ENCODE measurements around the gene JARID2. TPM values are rescaled to one million over a fixed set of nuclear protein-coding genes. Genes with fewer than 3 reads are reported as not detected.

The JARID2 gene
- total RNA-seq, 1 donor from 2014 or later = 38.9 TPM

DNA sequence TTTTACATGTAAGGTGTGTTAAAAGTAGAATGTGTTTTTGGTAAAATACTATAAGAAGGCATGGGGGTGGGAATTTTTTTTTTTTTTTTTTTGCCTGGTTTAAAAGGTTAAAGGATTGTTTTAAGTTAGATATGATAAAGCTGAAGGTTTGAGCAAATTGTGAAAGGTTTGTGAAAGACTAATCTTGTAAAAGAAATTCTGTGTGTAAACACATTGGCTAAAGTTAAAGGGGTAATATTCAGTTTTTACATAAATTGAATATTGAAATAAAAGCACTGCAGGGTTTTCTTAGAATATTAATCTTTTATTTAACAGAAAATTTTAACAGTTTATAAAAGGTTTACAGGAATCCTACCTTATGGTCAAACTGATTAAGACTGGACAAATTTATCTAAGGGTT lies 311.3 kb downstream of the JARID2 start:
- H3F3A ChIP-seq (ENCODE audit: low read depth) = no peaks in the 10 kb centered on the region
- no peak overlapping the region for H2AFZ ChIP-seq (replicated peaks)
- no peaks in the 10 kb centered on the region for H3K9me3 ChIP-seq (ENCODE audit: low read depth)
- Mint-ChIP-seq H3K9me3 (no peaks in the 10 kb centered on the region), H3K36me3 (no peaks in the 10 kb centered on the region), H3K27me3 (ENCODE audit: insufficient read depth, low read depth) (no peaks in the 10 kb centered on the region), H3K4me3 (no peak overlapping the region), H3K27ac (no peak overlapping the region), H3K4me1 (peaks cover 17% of the 10 kb centered on the region)
- TF ChIP-seq CTCF (IDR thresholded peaks at IDR 0.05) (no peak), EZH2 (IDR thresholded peaks at IDR 0.05) (no peak), EZH2phosphoT487 (IDR thresholded peaks at IDR 0.05) (no peak)
- no peak for DNase-seq (ENCODE audit: low spot score)
- H3K9ac ChIP-seq = no peak overlapping the region
- no peak overlapping the region for H3K27ac ChIP-seq
- peaks cover under 1% of the 10 kb centered on the region for H3K4me1 ChIP-seq
- H3K79me2 ChIP-seq (ENCODE audit: low read depth) = no peaks in the 10 kb centered on the region
- H3K4me3 ChIP-seq = no peak overlapping the region
- H3K36me3 ChIP-seq = no peaks in the 10 kb centered on the region
- peaks cover 3% of the 10 kb centered on the region for H4K20me1 ChIP-seq (ENCODE audit: low read depth)
- no peak overlapping the region for H3K4me2 ChIP-seq
- H3K27me3 ChIP-seq = no peaks in the 10 kb centered on the region

DNA sequence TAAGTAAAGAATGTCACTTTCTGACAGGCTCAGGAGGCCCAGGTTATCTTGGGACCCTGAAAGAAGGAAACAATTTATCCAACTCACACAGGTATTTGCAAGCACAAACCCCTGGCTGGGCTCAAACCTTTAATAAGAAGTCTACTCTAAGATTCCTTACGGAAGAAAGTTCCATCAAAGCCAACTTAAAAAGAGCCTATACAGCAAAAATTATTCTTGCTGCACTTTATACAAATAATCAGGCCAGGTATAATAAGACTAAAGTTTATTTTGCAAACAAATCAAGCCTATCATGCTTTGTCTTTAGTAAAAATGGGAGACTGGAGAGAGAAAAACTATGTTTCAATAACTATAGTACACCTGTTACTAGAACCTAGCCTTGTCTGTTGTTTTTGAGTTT lies 314.8 kb downstream of the JARID2 start:
- Histone ChIP-seq H3K79me2 (ENCODE audit: low read depth) (no peaks in the 10 kb centered on the region), H4K20me1 (ENCODE audit: low read depth) (peaks cover 3% of the 10 kb centered on the region), H3K9me3 (ENCODE audit: low read depth) (no peaks in the 10 kb centered on the region), H3K4me2 (no peak overlapping the region), H2AFZ (replicated peaks) (no peak overlapping the region), H3K4me1 (no peaks in the 10 kb centered on the region), H3F3A (ENCODE audit: low read depth) (no peaks in the 10 kb centered on the region), H3K36me3 (no peaks in the 10 kb centered on the region), H3K4me3 (no peak overlapping the region), H3K9ac (no peak overlapping the region), H3K27me3 (no peaks in the 10 kb centered on the region), H3K27ac (no peak overlapping the region)
- Mint-ChIP-seq H3K27ac (no peak overlapping the region), H3K9me3 (peaks cover 3% of the 10 kb centered on the region), H3K27me3 (ENCODE audit: insufficient read depth, low read depth) (no peaks in the 10 kb centered on the region), H3K4me3 (no peak overlapping the region), H3K36me3 (no peaks in the 10 kb centered on the region), H3K4me1 (peaks cover 6% of the 10 kb centered on the region)
- no peak for TF ChIP-seq EZH2 (IDR thresholded peaks at IDR 0.05)
- no peak for TF ChIP-seq CTCF (IDR thresholded peaks at IDR 0.05)
- no peak for TF ChIP-seq EZH2phosphoT487 (IDR thresholded peaks at IDR 0.05)
- no peak for DNase-seq (ENCODE audit: low spot score)

DNA sequence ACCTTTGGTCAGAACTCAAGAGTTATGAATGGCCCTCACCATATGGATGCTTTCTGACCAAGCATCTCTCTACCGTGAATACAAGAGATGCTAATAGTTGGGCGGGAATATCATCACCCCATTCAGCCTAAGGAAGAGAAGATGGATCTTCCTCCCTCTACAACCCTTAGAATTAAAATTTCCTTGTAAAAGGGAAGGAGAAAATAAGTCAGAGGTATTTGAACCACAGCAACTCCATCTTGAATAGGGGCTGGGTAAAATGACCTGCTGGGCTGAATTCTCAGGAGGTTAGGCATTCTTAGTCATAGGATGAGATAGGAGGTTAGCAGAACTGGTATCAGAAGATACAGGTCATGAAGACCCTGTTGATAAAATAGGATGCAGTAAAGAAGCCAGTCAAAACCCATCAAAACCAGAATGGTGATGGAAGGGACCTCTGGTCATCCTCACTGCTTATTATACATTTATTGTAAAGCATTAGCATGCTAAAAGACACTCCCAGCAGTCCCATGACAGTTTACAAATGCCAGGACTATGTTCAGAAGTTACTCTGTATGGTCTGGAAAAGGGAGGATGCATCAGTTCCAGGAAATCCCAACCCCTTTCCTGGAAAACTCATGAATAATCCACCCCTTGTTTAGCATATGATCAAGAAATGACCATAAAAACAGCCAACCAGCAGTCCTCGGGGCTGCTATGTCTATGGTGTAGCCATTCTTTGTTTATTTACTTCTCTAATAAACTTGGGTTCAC lies 315.8 kb downstream of the JARID2 start:
- no peak for TF ChIP-seq EZH2 (IDR thresholded peaks at IDR 0.05)
- TF ChIP-seq EZH2phosphoT487 (IDR thresholded peaks at IDR 0.05) = no peak
- no peak for TF ChIP-seq CTCF (IDR thresholded peaks at IDR 0.05)

More for the DNA sequence above, 315.8 kb downstream of the JARID2 start:
- Histone ChIP-seq H3K27ac (no peak overlapping the region), H4K20me1 (ENCODE audit: low read depth) (peaks cover 3% of the 10 kb centered on the region), H2AFZ (replicated peaks) (no peak overlapping the region), H3K9me3 (ENCODE audit: low read depth) (no peaks in the 10 kb centered on the region), H3K4me1 (no peaks in the 10 kb centered on the region), H3F3A (ENCODE audit: low read depth) (no peaks in the 10 kb centered on the region), H3K36me3 (no peaks in the 10 kb centered on the region), H3K27me3 (no peaks in the 10 kb centered on the region), H3K9ac (no peak overlapping the region), H3K4me3 (no peak overlapping the region), H3K4me2 (no peak overlapping the region), H3K79me2 (ENCODE audit: low read depth) (no peaks in the 10 kb centered on the region)
- Mint-ChIP-seq H3K27me3 (ENCODE audit: insufficient read depth, low read depth) (no peaks in the 10 kb centered on the region), H3K4me3 (no peak overlapping the region), H3K4me1 (peaks cover 4% of the 10 kb centered on the region), H3K27ac (no peak overlapping the region), H3K9me3 (peaks cover 5% of the 10 kb centered on the region), H3K36me3 (no peaks in the 10 kb centered on the region)
- DNase-seq (ENCODE audit: low spot score) = no peak
